ENCODE results near the gene C20orf141. TPM values are rescaled to one million over a fixed set of nuclear protein-coding genes. Genes with fewer than 3 reads are reported as not detected.

The C20orf141 gene
- total and polyA plus RNA-seq, 10 of the 15 experiments (the other 5 are each of a cell fraction or from before 2014, with no cell fraction given), result not detected

GRCh38 chr20:2778602-2779321 lies 36.0 kb upstream of the C20orf141 start:
- Histone ChIP-seq H3K36me3 (ENCODE audit: control insufficient read depth in 2 of 2, insufficient read depth in 2 of 2, low read length in 1 of 2) (no peaks in the 10 kb centered on the region), H3K79me2 (ENCODE audit: control insufficient read depth, insufficient read depth, low read length) (no peaks in the 10 kb centered on the region), H3K27me3 (replicated peaks in 1 of 2; ENCODE audit: control insufficient read depth in 2 of 2, insufficient read depth in 2 of 2, low read length in 1 of 2) (peaks cover 0 to 10% of the 10 kb centered on the region in 2 experiments; a peak in 2 of 4 replicates), H3K4me1 (ENCODE audit: control insufficient read depth, insufficient read depth, low read length) (peaks cover 3% of the 10 kb centered on the region; the same call in 1 of the 2 replicates), H2AFZ (ENCODE audit: control insufficient read depth, low read depth, low read length) (no peak overlapping the region), H3K4me2 (ENCODE audit: control insufficient read depth, insufficient read depth) (no peak overlapping the region), H3K4me3 (no peak overlapping the region), H3K9me3 (replicated peaks; ENCODE audit: control insufficient read depth, insufficient read depth, low read length) (peaks cover 9% of the 10 kb centered on the region), H3K9ac (ENCODE audit: control insufficient read depth, insufficient read depth, low read length) (no peak overlapping the region), H4K20me1 (ENCODE audit: control insufficient read depth, insufficient read depth) (no peaks in the 10 kb centered on the region), H3K27ac (ENCODE audit: control insufficient read depth, insufficient read depth) (no peak overlapping the region)
- in situ Hi-C loops (cut with MboI) (no loop called here), intact Hi-C loops (cut with micrococcal nuclease; ENCODE audit: unreplicated experiment) (no loop called here)
- POLR2A ChIA-PET, result no interaction called here
- ATAC-seq (peak; percentile 38; the same call in 2 of the 3 replicates), FAIRE-seq (peak; percentile 54), DNase-seq (ENCODE audit: low read depth, low spot score) (no peak)
- CTCF ChIA-PET, result interaction anchor here (1.6 kb wide), 1 partner anchor 222 kb away, joined by 3 read pairs; no protein-coding TSS in a partner anchor
- SMC1A ChIA-PET (ENCODE audit: uncharacterized antibody, unreplicated experiment), result no interaction called here
- RAD21 ChIA-PET (ENCODE audit: unreplicated experiment), result interaction anchor here (0.7 kb wide), 1 partner anchor 1932 kb away, joined by 3 read pairs; no protein-coding TSS in a partner anchor
- WGBS (ENCODE audit: insufficient coverage, insufficient replicate concordance, low lambda C conversion rate, missing lambda C conversion rate), result 7% methylated on average over 10 of the region's 10 CpGs
- no TSS peak for BruUV-seq (replicated peaks)
- TF ChIP-seq, protein P1, sequence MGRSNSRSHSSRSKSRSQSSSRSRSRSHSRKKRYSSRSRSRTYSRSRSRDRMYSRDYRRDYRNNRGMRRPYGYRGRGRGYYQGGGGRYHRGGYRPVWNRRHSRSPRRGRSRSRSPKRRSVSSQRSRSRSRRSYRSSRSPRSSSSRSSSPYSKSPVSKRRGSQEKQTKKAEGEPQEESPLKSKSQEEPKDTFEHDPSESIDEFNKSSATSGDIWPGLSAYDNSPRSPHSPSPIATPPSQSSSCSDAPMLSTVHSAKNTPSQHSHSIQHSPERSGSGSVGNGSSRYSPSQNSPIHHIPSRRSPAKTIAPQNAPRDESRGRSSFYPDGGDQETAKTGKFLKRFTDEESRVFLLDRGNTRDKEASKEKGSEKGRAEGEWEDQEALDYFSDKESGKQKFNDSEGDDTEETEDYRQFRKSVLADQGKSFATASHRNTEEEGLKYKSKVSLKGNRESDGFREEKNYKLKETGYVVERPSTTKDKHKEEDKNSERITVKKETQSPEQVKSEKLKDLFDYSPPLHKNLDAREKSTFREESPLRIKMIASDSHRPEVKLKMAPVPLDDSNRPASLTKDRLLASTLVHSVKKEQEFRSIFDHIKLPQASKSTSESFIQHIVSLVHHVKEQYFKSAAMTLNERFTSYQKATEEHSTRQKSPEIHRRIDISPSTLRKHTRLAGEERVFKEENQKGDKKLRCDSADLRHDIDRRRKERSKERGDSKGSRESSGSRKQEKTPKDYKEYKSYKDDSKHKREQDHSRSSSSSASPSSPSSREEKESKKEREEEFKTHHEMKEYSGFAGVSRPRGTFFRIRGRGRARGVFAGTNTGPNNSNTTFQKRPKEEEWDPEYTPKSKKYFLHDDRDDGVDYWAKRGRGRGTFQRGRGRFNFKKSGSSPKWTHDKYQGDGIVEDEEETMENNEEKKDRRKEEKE (IDR thresholded peaks at IDR 0.05), result no peak
- TF ChIP-seq SMAD5 (IDR thresholded peaks at IDR 0.05; ENCODE audit: low read depth) (no peak), JUNB (IDR thresholded peaks at IDR 0.05) (peak; percentile 84), FOS (IDR thresholded peaks at IDR 0.05; ENCODE audit: borderline replicate concordance, extremely low read depth, insufficient read length) (no peak), IKZF2 (IDR thresholded peaks at IDR 0.05) (peak in 1 of 2 experiments; percentile 30; a peak in 1 of 4 replicates), KDM1A (IDR thresholded peaks at IDR 0.05; ENCODE audit: borderline replicate concordance) (no peak), TBL1XR1 (IDR thresholded peaks at IDR 0.05; ENCODE audit: low read depth, low read length) (no peak), BMI1 (IDR thresholded peaks at IDR 0.05; ENCODE audit: borderline replicate concordance) (no peak), ZNF217 (IDR thresholded peaks at IDR 0.05) (0 out of 2 replicates have a peak, but pooled peaks have one; percentile 47), PRDM15 (CRISPR knock-in tag; IDR thresholded peaks at IDR 0.05) (no peak), EGR1 (IDR thresholded peaks at IDR 0.05; ENCODE audit: borderline replicate concordance in 1 of 2, low read depth in 2 of 2, low read length in 2 of 2) (no peak), TCF3 (IDR thresholded peaks at IDR 0.05; ENCODE audit: borderline replicate concordance, insufficient read depth, low read depth, low read length) (no peak)
- TF ChIP-seq, protein P2, sequence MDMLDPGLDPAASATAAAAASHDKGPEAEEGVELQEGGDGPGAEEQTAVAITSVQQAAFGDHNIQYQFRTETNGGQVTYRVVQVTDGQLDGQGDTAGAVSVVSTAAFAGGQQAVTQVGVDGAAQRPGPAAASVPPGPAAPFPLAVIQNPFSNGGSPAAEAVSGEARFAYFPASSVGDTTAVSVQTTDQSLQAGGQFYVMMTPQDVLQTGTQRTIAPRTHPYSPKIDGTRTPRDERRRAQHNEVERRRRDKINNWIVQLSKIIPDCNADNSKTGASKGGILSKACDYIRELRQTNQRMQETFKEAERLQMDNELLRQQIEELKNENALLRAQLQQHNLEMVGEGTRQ (IDR thresholded peaks at IDR 0.05; ENCODE audit: borderline replicate concordance, low read depth, low read length), result no peak
- TF ChIP-seq, protein P3, sequence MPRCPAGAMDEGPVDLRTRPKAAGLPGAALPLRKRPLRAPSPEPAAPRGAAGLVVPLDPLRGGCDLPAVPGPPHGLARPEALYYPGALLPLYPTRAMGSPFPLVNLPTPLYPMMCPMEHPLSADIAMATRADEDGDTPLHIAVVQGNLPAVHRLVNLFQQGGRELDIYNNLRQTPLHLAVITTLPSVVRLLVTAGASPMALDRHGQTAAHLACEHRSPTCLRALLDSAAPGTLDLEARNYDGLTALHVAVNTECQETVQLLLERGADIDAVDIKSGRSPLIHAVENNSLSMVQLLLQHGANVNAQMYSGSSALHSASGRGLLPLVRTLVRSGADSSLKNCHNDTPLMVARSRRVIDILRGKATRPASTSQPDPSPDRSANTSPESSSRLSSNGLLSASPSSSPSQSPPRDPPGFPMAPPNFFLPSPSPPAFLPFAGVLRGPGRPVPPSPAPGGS (IDR thresholded peaks at IDR 0.05; ENCODE audit: borderline replicate concordance, insufficient read depth, low read depth, low read length, poor library complexity, severe bottlenecking), result no peak
